ENCODE measurements around the gene CTNNB1. TPM values are rescaled to one million over a fixed set of nuclear protein-coding genes. Genes with fewer than 3 reads are reported as not detected.

Gene CTNNB1
- total and polyA plus RNA-seq, 2 of the 13 experiments (the other 11 are each of a cell fraction or from before 2014, with no cell fraction given): 398 to 489 TPM

DNA sequence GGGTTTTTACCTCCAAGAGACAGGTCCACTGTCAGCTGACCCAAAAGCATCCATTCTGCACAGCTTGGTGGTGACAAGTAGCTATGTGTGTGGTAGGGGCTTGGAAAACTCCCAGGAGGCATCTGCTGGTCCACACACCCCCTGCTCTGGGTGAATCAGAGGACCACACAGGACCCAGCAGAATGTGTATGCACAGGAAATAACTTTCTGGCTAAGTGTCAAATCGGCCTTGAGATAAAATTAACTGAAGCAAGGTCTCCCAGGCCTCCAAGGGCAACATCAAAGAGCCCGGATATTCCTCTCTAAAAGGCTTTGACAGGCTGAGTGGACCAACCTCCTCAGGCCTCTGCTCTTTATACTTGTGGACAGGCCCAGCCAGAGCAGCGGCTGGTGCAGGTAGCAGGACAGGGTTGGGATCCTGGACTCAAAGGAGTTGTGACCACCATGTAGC lies 66.5 kb downstream of the CTNNB1 start (continued):
- TF ChIP-seq, protein P1, sequence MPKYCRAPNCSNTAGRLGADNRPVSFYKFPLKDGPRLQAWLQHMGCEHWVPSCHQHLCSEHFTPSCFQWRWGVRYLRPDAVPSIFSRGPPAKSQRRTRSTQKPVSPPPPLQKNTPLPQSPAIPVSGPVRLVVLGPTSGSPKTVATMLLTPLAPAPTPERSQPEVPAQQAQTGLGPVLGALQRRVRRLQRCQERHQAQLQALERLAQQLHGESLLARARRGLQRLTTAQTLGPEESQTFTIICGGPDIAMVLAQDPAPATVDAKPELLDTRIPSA (CRISPR knock-in tag; IDR thresholded peaks at IDR 0.05; ENCODE audit: borderline replicate concordance): no peak
- TF ChIP-seq SPEN (CRISPR knock-in tag; IDR thresholded peaks at IDR 0.05; ENCODE audit: low read depth): no peak
- no peak for TF ChIP-seq ZNF101 (CRISPR knock-in tag; IDR thresholded peaks at IDR 0.05; ENCODE audit: borderline replicate concordance, low read depth)
- no peak; the same call in 1 of the 2 replicates for TF ChIP-seq ZNF501 (CRISPR knock-in tag; IDR thresholded peaks at IDR 0.05)
- TF ChIP-seq, protein P2, sequence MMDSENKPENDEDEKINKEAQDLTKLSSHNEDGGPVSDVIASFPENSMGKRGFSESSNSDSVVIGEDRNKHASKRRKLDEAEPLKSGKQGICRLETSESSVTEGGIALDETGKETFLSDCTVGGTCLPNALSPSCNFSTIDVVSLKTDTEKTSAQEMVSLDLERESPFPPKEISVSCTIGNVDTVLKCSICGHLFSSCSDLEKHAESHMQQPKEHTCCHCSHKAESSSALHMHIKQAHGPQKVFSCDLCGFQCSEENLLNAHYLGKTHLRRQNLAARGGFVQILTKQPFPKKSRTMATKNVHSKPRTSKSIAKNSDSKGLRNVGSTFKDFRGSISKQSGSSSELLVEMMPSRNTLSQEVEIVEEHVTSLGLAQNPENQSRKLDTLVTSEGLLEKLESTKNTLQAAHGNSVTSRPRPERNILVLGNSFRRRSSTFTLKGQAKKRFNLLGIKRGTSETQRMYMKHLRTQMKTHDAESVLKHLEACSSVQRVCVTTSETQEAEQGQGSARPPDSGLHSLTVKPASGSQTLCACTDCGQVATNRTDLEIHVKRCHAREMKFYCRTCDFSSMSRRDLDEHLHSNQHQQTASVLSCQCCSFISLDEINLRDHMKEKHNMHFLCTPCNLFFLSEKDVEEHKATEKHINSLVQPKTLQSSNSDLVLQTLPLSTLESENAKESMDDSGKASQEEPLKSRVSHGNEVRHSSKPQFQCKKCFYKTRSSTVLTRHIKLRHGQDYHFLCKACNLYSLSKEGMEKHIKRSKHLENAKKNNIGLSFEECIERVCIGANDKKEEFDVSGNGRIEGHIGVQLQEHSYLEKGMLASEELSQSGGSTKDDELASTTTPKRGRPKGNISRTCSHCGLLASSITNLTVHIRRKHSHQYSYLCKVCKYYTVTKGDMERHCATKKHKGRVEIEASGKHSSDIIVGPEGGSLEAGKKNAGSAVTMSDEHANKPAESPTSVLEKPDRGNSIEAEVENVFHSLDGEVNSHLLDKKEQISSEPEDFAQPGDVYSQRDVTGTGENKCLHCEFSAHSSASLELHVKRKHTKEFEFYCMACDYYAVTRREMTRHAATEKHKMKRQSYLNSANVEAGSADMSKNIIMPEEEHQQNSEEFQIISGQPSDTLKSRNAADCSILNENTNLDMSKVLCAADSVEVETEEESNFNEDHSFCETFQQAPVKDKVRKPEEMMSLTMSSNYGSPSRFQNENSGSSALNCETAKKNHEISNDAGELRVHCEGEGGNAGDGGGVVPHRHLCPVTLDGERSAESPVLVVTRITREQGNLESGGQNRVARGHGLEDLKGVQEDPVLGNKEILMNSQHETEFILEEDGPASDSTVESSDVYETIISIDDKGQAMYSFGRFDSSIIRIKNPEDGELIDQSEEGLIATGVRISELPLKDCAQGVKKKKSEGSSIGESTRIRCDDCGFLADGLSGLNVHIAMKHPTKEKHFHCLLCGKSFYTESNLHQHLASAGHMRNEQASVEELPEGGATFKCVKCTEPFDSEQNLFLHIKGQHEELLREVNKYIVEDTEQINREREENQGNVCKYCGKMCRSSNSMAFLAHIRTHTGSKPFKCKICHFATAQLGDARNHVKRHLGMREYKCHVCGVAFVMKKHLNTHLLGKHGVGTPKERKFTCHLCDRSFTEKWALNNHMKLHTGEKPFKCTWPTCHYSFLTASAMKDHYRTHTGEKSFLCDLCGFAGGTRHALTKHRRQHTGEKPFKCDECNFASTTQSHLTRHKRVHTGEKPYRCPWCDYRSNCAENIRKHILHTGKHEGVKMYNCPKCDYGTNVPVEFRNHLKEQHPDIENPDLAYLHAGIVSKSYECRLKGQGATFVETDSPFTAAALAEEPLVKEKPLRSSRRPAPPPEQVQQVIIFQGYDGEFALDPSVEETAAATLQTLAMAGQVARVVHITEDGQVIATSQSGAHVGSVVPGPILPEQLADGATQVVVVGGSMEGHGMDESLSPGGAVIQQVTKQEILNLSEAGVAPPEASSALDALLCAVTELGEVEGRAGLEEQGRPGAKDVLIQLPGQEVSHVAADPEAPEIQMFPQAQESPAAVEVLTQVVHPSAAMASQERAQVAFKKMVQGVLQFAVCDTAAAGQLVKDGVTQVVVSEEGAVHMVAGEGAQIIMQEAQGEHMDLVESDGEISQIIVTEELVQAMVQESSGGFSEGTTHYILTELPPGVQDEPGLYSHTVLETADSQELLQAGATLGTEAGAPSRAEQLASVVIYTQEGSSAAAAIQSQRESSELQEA (CRISPR knock-in tag; IDR thresholded peaks at IDR 0.05; ENCODE audit: not compliant biosample characterization): no peak
- no peak for TF ChIP-seq THYN1 (CRISPR knock-in tag; IDR thresholded peaks at IDR 0.05; ENCODE audit: borderline replicate concordance, low read depth)
- TF ChIP-seq GLI4 (CRISPR knock-in tag; IDR thresholded peaks at IDR 0.05; ENCODE audit: borderline replicate concordance): no peak
- peak; percentile 77 for TF ChIP-seq ZNF143 (CRISPR knock-in tag; IDR thresholded peaks at IDR 0.05)
- TF ChIP-seq, protein P3, sequence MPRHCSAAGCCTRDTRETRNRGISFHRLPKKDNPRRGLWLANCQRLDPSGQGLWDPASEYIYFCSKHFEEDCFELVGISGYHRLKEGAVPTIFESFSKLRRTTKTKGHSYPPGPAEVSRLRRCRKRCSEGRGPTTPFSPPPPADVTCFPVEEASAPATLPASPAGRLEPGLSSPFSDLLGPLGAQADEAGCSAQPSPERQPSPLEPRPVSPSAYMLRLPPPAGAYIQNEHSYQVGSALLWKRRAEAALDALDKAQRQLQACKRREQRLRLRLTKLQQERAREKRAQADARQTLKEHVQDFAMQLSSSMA (CRISPR knock-in tag; IDR thresholded peaks at IDR 0.05): no peak
- no peak for TF ChIP-seq MAFK (conservative IDR thresholded peaks at IDR 0.05 in 1 of 2, IDR thresholded peaks at IDR 0.05 in 1 of 2; ENCODE audit: low read length in 2 of 2)
- TF ChIP-seq ZNF382 (CRISPR knock-in tag; IDR thresholded peaks at IDR 0.05; ENCODE audit: borderline replicate concordance): no peak
- no peak for TF ChIP-seq ZFP36 (IDR thresholded peaks at IDR 0.05; ENCODE audit: borderline replicate concordance, low read depth, low read length, partially characterized antibody)
- TF ChIP-seq, protein P4, sequence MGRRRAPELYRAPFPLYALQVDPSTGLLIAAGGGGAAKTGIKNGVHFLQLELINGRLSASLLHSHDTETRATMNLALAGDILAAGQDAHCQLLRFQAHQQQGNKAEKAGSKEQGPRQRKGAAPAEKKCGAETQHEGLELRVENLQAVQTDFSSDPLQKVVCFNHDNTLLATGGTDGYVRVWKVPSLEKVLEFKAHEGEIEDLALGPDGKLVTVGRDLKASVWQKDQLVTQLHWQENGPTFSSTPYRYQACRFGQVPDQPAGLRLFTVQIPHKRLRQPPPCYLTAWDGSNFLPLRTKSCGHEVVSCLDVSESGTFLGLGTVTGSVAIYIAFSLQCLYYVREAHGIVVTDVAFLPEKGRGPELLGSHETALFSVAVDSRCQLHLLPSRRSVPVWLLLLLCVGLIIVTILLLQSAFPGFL (CRISPR knock-in tag; IDR thresholded peaks at IDR 0.05): no peak
- TF ChIP-seq, protein P5, sequence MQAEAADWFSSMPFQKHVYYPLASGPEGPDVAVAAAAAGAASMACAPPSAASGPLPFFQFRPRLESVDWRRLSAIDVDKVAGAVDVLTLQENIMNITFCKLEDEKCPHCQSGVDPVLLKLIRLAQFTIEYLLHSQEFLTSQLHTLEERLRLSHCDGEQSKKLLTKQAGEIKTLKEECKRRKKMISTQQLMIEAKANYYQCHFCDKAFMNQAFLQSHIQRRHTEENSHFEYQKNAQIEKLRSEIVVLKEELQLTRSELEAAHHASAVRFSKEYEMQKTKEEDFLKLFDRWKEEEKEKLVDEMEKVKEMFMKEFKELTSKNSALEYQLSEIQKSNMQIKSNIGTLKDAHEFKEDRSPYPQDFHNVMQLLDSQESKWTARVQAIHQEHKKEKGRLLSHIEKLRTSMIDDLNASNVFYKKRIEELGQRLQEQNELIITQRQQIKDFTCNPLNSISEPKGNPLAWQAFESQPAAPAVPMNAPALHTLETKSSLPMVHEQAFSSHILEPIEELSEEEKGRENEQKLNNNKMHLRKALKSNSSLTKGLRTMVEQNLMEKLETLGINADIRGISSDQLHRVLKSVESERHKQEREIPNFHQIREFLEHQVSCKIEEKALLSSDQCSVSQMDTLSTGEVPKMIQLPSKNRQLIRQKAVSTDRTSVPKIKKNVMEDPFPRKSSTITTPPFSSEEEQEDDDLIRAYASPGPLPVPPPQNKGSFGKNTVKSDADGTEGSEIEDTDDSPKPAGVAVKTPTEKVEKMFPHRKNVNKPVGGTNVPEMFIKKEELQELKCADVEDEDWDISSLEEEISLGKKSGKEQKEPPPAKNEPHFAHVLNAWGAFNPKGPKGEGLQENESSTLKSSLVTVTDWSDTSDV (CRISPR knock-in tag; IDR thresholded peaks at IDR 0.05): no peak
- no peak for TF ChIP-seq KDM6A (CRISPR knock-in tag; IDR thresholded peaks at IDR 0.05; ENCODE audit: low read depth)

Data from HepG2 (cell line).